HG02798 (cell line): Measurements from ENCODE around the gene PAM16.

ENCODE experiments used
- ATAC-seq: cut with Tn5 transposase; IDR thresholded peaks from one replicate; pipeline ENCODE4 v1.9.1; 2021; ENCODE audit warnings: mild to moderate bottlenecking; ENCODE audit not compliant: unreplicated experiment, poor library complexity

PAM16 gene

DNA sequence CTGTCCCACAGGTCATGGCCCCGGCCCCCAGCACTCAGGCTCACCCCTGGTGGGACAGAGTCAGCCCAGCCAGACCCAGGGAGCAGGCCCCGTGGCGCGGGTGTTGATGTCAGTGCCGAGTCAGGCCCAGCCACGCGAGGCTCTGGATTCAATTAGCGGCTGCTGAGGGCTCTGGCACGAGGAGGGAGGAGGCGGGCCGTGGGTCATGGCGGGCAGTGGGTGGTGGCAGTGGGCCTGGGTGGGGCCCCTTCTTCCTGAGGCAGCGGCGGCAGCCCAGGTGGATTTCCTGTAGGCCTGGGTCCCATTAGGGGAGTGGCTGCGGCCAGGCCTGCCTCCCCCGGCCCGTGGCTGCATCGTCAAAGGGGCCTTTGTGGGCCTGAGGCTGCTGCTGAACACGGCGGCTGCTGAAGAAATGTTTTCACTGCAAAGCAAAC is 33.4 kb upstream of the PAM16 start:
- no peak for ATAC-seq

DNA sequence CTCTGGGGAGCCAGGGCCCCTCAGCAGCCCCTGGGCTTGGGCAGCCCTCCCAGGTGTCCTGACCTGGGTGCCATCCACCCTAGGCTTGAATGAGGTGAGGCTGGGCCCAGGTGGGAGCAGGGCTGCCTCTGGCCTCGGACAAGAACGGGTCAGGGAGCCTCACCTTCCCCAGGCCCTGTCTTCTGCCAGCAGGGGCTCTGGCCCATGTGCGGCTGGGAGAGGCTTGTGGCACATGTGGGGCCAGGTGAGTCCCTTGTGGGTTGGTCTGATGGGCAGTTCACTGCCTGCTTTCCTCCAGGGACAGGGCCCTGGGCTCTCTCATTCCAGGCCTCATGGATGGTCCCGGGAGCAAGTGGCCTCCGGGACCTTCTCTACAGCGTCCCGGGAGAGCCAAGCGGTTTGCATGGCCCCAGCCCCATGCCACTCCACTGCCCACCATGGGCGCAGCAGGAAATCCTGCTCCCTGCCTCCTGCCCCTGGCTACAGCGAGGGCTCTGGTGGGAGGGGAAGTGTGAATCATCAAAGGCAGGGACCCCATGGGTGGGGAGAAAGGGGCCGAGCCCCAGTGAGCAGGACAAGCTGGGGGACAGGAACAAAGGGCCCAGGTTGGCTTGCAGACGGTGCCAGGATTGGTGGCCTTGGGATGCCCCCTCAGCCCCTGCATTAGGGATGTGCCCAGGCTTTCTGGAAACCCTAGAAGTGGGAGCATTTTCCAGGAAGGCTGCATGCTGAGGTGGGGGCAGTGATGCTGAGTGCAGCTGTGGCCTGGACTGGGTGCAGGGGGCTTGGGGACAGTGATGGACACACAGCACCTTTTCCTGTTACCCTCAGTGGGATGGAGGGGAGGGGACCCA is 32.7 kb upstream of the PAM16 start:
- ATAC-seq = no peak

GRCh38 chr16:4382795-4383357 is 31.8 kb upstream of the PAM16 start:
- no peak for ATAC-seq

GRCh38 chr16:4381935-4382794 is 31.0 kb upstream of the PAM16 start:
- no peak for ATAC-seq

DNA sequence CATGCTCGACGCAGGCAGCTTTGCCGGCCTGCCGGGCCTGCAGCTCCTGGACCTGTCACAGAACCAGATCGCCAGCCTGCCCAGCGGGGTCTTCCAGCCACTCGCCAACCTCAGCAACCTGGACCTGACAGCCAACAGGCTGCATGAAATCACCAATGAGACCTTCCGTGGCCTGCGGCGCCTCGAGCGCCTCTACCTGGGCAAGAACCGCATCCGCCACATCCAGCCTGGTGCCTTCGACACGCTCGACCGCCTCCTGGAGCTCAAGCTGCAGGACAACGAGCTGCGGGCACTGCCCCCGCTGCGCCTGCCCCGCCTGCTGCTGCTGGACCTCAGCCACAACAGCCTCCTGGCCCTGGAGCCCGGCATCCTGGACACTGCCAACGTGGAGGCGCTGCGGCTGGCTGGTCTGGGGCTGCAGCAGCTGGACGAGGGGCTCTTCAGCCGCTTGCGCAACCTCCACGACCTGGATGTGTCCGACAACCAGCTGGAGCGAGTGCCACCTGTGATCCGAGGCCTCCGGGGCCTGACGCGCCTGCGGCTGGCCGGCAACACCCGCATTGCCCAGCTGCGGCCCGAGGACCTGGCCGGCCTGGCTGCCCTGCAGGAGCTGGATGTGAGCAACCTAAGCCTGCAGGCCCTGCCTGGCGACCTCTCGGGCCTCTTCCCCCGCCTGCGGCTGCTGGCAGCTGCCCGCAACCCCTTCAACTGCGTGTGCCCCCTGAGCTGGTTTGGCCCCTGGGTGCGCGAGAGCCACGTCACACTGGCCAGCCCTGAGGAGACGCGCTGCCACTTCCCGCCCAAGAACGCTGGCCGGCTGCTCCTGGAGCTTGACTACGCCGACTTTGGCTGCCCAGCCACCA is 30.2 kb upstream of the PAM16 start:
- no peak for ATAC-seq

DNA sequence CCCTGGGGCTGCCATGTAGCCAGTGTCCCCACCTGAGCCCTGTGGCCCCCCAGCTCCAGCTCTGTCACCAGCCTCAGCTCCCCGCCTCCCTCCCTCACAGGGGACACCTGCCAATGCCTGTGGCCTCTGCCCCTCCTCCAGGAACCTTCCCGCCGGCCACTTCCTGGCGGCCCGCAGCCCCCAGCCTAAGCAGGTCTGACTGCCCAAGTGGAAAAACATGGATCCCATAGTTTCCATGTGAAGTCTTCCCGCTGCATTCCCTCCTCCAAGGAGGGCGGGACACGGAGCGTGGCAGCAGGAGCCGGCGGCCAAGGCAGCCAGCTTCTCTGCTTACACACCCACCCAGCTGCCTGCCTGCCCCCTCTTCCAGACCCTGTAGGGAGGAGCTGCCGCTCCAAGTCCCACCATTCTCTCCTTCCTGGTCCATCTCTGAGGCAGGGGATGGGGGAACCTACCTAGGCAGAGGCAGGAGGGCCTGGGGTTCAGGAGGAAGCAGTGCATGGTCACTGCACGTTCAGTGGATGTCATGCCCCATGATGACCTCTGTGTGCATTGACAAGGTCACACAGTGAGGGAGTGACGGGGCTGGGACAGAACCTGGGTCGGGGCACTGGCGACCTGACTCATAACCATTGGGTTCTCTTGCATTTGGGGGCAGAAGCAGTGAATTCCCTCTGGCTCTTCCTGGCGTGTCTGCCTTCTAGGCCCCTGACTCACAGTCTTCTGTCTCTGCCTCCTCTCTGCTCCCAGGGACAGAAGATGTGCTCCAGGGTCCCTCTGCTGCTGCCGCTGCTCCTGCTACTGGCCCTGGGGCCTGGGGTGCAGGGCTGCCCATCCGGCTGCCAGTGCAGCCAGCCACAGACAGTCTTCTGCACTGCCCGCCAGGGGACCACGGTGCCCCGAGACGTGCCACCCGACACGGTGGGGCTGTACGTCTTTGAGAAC is 29.3 kb upstream of the PAM16 start:
- no peak for ATAC-seq

DNA sequence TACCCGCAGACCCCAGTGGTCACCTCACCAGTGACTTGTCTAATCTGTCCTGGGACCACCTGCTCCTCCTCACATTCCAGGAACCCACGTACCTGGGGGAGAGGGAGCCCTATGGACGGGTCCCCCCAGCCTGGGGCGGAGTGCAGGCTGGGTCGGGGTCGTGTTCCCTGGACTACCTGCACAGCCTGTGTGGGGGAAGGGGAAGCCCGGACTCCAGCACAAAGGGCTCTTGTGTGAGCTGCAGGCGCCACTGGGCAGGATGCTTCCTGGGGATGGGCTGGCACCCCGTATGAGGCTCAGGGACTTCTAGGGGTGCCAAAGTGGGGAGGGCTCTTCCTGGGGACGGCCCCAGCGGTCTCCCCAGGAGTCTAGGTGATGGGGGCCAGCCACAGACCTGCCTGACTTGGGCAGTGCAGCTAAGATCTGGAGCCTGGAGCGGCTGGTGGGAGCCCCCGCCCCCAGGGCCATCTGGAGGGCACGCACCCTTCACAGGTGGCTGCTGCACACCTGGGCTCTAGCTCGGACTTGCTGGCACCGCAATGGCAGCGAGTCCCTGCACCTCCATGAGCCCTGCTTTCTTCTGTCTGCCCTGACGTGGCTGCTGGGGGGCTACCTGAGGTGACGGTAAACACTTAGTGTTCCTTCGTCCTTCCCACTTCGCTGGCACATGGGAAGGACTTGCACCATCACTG is 28.0 kb upstream of the PAM16 start:
- no peak for ATAC-seq

DNA sequence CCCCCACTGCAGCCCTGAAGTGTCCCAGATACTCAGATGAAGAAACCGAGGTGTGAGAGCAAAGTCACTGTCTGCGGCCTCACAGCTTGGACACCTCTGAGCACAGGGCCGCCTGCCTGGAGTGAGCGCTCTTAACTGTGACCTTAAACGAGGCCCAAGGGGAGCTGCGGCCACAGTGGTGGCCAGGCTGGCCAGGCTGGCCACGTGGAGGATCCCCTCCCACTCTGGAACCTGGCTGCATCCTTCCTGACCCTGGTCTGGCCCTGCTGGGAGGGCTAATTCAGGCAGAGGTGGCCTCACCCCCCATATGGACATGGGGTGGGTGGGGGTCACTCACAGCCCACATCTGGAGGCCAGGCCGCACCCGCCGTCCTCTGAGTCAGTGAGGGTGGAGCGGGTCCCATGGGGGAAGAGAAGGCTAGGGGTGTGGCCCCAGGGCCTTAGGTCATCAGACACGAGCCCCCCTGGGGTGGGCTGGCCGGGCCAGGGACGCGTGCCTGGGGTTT is 27.1 kb upstream of the PAM16 start:
- no peak for ATAC-seq

- ATAC-seq = no peak
Observed at GRCh38 chr16:4377573-4378154, 26.5 kb upstream of the PAM16 start.

- ATAC-seq = no peak
Observed at GRCh38 chr16:4376893-4377572, 25.9 kb upstream of the PAM16 start.

GRCh38 chr16:4376126-4376892 is 25.2 kb upstream of the PAM16 start:
- ATAC-seq = no peak

DNA sequence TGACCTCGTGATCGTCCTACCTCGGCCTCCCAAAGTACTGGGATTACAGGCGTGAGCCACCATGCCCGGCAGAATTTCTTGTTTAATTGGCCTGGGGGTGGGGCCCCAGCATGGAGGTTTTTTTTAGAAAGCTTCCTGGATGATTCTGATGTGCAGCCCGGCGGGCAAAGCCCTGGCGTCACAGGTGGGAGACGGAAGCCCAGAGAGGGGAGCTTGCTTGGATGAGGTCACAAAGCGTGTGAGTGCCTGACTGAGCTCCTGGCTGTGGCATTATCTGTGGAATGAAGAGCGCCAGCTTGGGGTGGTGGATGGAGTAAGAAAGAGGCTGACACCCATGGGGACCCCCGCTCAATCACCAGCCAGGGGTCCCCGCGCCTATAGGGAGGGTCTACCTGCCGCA is 24.6 kb upstream of the PAM16 start:
- ATAC-seq = no peak

DNA sequence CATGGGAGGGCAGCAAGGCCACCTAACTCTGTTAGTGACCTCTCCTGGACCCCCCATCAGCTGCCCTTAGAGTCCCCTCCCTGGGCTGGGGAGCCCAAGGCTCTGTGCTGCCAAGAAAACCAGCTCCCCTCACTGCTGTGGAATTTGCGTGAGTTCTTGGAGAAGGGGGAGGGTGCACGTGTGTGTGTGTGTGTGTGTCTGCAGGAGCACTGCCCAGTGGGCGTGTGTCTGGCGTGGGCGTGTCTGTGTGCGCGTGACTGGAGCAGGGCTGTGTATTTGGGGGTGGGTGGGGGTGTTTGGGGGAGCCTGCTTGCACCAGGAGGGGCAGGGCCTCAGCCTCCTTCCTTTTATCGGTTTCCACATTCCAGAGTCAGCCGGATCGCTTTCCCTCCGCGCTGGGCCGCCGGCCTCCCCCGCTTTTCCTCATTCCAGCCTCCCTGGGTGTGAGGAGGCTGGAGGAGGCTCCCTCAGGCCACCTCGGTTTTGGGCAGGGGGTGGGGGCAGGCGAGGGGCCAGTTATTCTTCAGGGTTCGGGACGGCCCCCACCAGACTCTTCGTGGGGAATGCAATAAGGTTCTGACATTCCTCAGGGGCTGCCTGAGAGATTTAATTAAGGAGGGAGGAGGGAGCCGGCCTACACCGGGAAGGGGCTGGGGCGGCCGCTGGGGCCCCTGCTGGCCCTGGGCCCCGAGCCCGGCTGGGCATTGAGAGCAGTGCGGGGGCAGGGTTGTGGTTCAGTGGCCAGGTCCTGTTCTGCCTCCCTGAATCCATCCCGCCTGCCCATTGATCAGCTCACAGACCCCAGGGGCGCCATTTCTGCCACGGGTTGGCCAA is 23.0 kb upstream of the PAM16 start:
- ATAC-seq = no peak

GRCh38 chr16:4373356-4373908 is 22.3 kb upstream of the PAM16 start:
- ATAC-seq = no peak

- no peak for ATAC-seq
Observed at GRCh38 chr16:4372578-4373355, 21.6 kb upstream of the PAM16 start.
